ENCODE measurements around the gene SLC25A44.

The SLC25A44 gene

GRCh38 chr1:156242738-156243137 is 48.8 kb downstream of the SLC25A44 start:
- no peaks in the 10 kb centered on the region for H4K20me1 ChIP-seq (ENCODE audit: insufficient read depth, low read length, poor library complexity, severe bottlenecking)
- H3K4me3 ChIP-seq (ENCODE audit: low read length, poor library complexity, severe bottlenecking): no peak overlapping the region
- H3K36me3 ChIP-seq (ENCODE audit: insufficient read depth, low read length): peaks cover 19% of the 10 kb centered on the region; the same call in 1 of the 2 replicates
- H3K4me2 ChIP-seq (ENCODE audit: low read depth, low read length, poor library complexity, severe bottlenecking): no peak overlapping the region
- no peaks in the 10 kb centered on the region for H3F3A ChIP-seq (ENCODE audit: low read depth)
- no peaks in the 10 kb centered on the region for H3K9me3 ChIP-seq (ENCODE audit: insufficient read depth, low read depth, low read length)
- no peak overlapping the region for H3K9ac ChIP-seq (ENCODE audit: low read depth, low read length, poor library complexity, severe bottlenecking)
- no peaks in the 10 kb centered on the region for H3K27me3 ChIP-seq (ENCODE audit: insufficient read depth, low read length, poor library complexity, severe bottlenecking)
- H2AFZ ChIP-seq (ENCODE audit: low read length): no peak overlapping the region
- H3K4me1 ChIP-seq (ENCODE audit: insufficient read depth, low read length, poor library complexity, severe bottlenecking): no peaks in the 10 kb centered on the region
- H3K79me2 ChIP-seq (ENCODE audit: insufficient read depth, low read length): no peaks in the 10 kb centered on the region
- TF ChIP-seq CTCF (conservative IDR thresholded peaks at IDR 0.05; ENCODE audit: low read length): no peak
- TF ChIP-seq EZH2phosphoT487 (IDR thresholded peaks at IDR 0.05; ENCODE audit: borderline replicate concordance): no peak
- no peaks in the 10 kb centered on the region for H3K9me2 ChIP-seq (replicated peaks; ENCODE audit: low read depth, low read length)

GRCh38 chr1:156244126-156244525 is 50.2 kb downstream of the SLC25A44 start:
- Histone ChIP-seq H4K20me1 (ENCODE audit: insufficient read depth, low read length, poor library complexity, severe bottlenecking) (no peaks in the 10 kb centered on the region), H3F3A (ENCODE audit: low read depth) (no peaks in the 10 kb centered on the region), H3K4me1 (ENCODE audit: insufficient read depth, low read length, poor library complexity, severe bottlenecking) (no peaks in the 10 kb centered on the region), H2AFZ (ENCODE audit: low read length) (no peak overlapping the region), H3K36me3 (ENCODE audit: insufficient read depth, low read length) (peaks cover 16% of the 10 kb centered on the region; the same call in 1 of the 2 replicates), H3K79me2 (ENCODE audit: insufficient read depth, low read length) (no peaks in the 10 kb centered on the region), H3K9me3 (ENCODE audit: insufficient read depth, low read depth, low read length) (no peaks in the 10 kb centered on the region), H3K4me3 (ENCODE audit: low read length, poor library complexity, severe bottlenecking) (no peak overlapping the region), H3K9me2 (replicated peaks; ENCODE audit: low read depth, low read length) (no peaks in the 10 kb centered on the region), H3K4me2 (ENCODE audit: low read depth, low read length, poor library complexity, severe bottlenecking) (no peak overlapping the region), H3K9ac (ENCODE audit: low read depth, low read length, poor library complexity, severe bottlenecking) (no peak overlapping the region), H3K27me3 (ENCODE audit: insufficient read depth, low read length, poor library complexity, severe bottlenecking) (no peaks in the 10 kb centered on the region)
- TF ChIP-seq EZH2phosphoT487 (IDR thresholded peaks at IDR 0.05; ENCODE audit: borderline replicate concordance) (no peak), CTCF (conservative IDR thresholded peaks at IDR 0.05; ENCODE audit: low read length) (no peak)

- H3K9me3 ChIP-seq (ENCODE audit: insufficient read depth, low read depth, low read length): no peaks in the 10 kb centered on the region
- H3F3A ChIP-seq (ENCODE audit: low read depth): no peaks in the 10 kb centered on the region
- no peak overlapping the region for H3K9ac ChIP-seq (ENCODE audit: low read depth, low read length, poor library complexity, severe bottlenecking)
- H2AFZ ChIP-seq (ENCODE audit: low read length): no peak overlapping the region
- no peaks in the 10 kb centered on the region for H3K4me1 ChIP-seq (ENCODE audit: insufficient read depth, low read length, poor library complexity, severe bottlenecking)
- H3K36me3 ChIP-seq (ENCODE audit: insufficient read depth, low read length): peaks cover 17% of the 10 kb centered on the region; the same call in 1 of the 2 replicates
- H3K4me2 ChIP-seq (ENCODE audit: low read depth, low read length, poor library complexity, severe bottlenecking): no peak overlapping the region
- H3K27me3 ChIP-seq (ENCODE audit: insufficient read depth, low read length, poor library complexity, severe bottlenecking): no peaks in the 10 kb centered on the region
- H3K9me2 ChIP-seq (replicated peaks; ENCODE audit: low read depth, low read length): no peaks in the 10 kb centered on the region
- TF ChIP-seq EZH2phosphoT487 (IDR thresholded peaks at IDR 0.05; ENCODE audit: borderline replicate concordance) (no peak), CTCF (conservative IDR thresholded peaks at IDR 0.05; ENCODE audit: low read length) (no peak)
- no peak overlapping the region for H3K4me3 ChIP-seq (ENCODE audit: low read length, poor library complexity, severe bottlenecking)
- H4K20me1 ChIP-seq (ENCODE audit: insufficient read depth, low read length, poor library complexity, severe bottlenecking): no peaks in the 10 kb centered on the region
- H3K79me2 ChIP-seq (ENCODE audit: insufficient read depth, low read length): no peaks in the 10 kb centered on the region
These were observed 50.8 kb downstream of the SLC25A44 start for GRCh38 chr1:156244712-156245111.
